KMS-11 (cell line): ENCODE results near the gene ADCY4.

Source experiments
- H2AFZ ChIP-seq: fragments of 200-600 bp; sonication (generic); 2 replicates; pipeline ENCODE4 v1.6.1; 2016; ENCODE audit warnings: antibody characterized with exemption, mixed run types, low read depth
- H3K27ac ChIP-seq: fragments of 200-600 bp; sonication (generic); 2 replicates; pipeline ENCODE4 v1.6.1; 2016; ENCODE audit warnings: mild to moderate bottlenecking, mixed run types
- H3K27me3 ChIP-seq: fragments of 200-600 bp; sonication (generic); 2 replicates; pipeline ENCODE4 v1.6.1; 2017; ENCODE audit warnings: mild to moderate bottlenecking, low read depth, mixed run types, moderate library complexity; ENCODE audit not compliant: insufficient read depth
- H3K36me3 ChIP-seq: fragments of 200-600 bp; sonication (generic); 2 replicates; pipeline ENCODE4 v1.6.1; 2017; ENCODE audit warnings: mild to moderate bottlenecking, mixed run types; ENCODE audit not compliant: insufficient read depth
- H3K4me1 ChIP-seq: fragments of 200-600 bp; sonication (generic); 2 replicates; pipeline ENCODE4 v1.6.1; 2016; ENCODE audit warnings: mild to moderate bottlenecking, low read depth, mixed run types; ENCODE audit not compliant: poor library complexity, severe bottlenecking
- H3K4me2 ChIP-seq: fragments of 200-600 bp; sonication (generic); 2 replicates; pipeline ENCODE4 v1.7.0; 2016; ENCODE audit warnings: mild to moderate bottlenecking, mixed run types
- H3K4me3 ChIP-seq: fragments of 200-600 bp; sonication (generic); IDR thresholded peaks from 2 replicates; pipeline ENCODE4 v1.6.1; 2017; ENCODE audit warnings: low read depth, low read length, mixed read lengths; ENCODE audit not compliant: insufficient read depth
- H3K79me2 ChIP-seq: fragments of 200-600 bp; sonication (generic); 2 replicates; pipeline ENCODE4 v1.6.1; 2016; ENCODE audit warnings: low read depth, mixed run types; ENCODE audit not compliant: insufficient read depth
- H3K9ac ChIP-seq: fragments of 200-600 bp; sonication (generic); 2 replicates; pipeline ENCODE4 v1.6.1; 2016; ENCODE audit warnings: mild to moderate bottlenecking, mixed run types
- H4K20me1 ChIP-seq: fragments of 200-600 bp; sonication (generic); 2 replicates; pipeline ENCODE4 v1.6.1; 2016; ENCODE audit warnings: mild to moderate bottlenecking, mixed run types; ENCODE audit not compliant: insufficient read depth
- TF ChIP-seq, protein P1 (sequence below): fragments of 200-600 bp; sonication (generic); conservative IDR thresholded peaks from 2 replicates; pipeline ENCODE4 v1.6.1; 2017; ENCODE audit warnings: low read depth, mild to moderate bottlenecking, antibody characterized with exemption, low read length, moderate library complexity, mixed read lengths

ADCY4 gene

DNA sequence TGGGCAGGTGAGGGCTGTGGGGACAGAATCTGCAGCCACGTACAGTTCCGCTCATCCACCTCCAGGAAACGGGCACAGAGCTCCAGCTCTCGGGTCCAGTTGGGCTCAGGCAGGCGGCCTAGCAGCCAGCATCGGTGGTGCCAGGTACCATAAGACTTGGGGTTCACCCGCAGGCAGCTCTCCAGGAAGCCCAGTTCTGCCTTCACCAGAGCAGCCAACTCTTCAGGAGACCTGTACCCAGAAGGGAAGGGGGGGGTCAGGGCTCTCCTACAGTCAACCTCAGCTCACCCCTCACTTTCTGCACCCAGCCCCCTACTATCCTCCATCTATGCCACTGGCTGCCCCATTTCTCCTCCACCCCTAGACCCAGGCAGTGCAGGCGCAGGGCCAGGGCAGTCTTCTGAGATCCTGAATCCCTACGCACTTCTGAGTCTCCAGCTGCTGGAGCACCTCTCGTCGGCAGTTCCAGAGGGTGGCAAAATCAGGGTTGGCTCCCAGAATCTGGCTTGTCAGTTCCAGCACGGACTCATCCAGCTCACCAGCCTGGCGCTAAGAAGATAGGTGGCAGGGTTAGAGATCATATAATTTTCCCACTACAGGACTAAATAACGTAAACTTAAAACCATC is 64.8 kb downstream of the ADCY4 start:
- no peaks in the 10 kb centered on the region for H3K27me3 ChIP-seq
- no peak overlapping the region for H2AFZ ChIP-seq
- TF ChIP-seq, protein P1, sequence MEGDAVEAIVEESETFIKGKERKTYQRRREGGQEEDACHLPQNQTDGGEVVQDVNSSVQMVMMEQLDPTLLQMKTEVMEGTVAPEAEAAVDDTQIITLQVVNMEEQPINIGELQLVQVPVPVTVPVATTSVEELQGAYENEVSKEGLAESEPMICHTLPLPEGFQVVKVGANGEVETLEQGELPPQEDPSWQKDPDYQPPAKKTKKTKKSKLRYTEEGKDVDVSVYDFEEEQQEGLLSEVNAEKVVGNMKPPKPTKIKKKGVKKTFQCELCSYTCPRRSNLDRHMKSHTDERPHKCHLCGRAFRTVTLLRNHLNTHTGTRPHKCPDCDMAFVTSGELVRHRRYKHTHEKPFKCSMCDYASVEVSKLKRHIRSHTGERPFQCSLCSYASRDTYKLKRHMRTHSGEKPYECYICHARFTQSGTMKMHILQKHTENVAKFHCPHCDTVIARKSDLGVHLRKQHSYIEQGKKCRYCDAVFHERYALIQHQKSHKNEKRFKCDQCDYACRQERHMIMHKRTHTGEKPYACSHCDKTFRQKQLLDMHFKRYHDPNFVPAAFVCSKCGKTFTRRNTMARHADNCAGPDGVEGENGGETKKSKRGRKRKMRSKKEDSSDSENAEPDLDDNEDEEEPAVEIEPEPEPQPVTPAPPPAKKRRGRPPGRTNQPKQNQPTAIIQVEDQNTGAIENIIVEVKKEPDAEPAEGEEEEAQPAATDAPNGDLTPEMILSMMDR = no peak
- H3K36me3 ChIP-seq = no peaks in the 10 kb centered on the region
- no peak overlapping the region for H3K9ac ChIP-seq
- H4K20me1 ChIP-seq = no peaks in the 10 kb centered on the region
- peaks cover 24% of the 10 kb centered on the region for H3K4me1 ChIP-seq
- no peak overlapping the region for H3K4me3 ChIP-seq
- no peak overlapping the region for H3K27ac ChIP-seq
- H3K4me2 ChIP-seq = no peak overlapping the region
- no peaks in the 10 kb centered on the region for H3K79me2 ChIP-seq

DNA sequence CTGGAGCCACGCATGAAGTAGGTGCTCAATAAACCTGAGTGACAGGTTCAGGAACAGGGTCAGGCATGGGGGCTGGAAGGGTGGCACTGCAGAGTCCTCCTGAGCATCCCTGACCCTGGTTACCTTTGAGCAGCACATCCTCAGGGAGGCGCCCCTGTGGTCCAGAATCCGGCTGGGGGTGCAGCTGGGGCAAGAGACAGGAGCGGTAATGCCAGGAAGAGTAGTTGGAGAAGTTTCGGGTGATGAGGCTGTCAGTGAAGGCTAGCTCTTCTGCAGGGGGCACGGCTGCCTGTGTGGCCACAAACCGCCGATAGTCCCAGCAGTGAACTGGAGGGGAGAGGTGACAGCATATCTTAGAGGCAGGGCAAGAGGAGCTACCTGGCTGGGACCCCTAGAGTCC is 65.5 kb downstream of the ADCY4 start:
- H2AFZ ChIP-seq = no peak overlapping the region
- no peaks in the 10 kb centered on the region for H3K79me2 ChIP-seq
- peaks cover 22% of the 10 kb centered on the region for H3K4me1 ChIP-seq
- H3K27me3 ChIP-seq = no peaks in the 10 kb centered on the region
- no peaks in the 10 kb centered on the region for H3K36me3 ChIP-seq
- H3K4me2 ChIP-seq = no peak overlapping the region
- TF ChIP-seq, protein P1 = no peak
- no peaks in the 10 kb centered on the region for H4K20me1 ChIP-seq
- H3K27ac ChIP-seq = no peak overlapping the region
- H3K9ac ChIP-seq = no peak overlapping the region
- H3K4me3 ChIP-seq = no peak overlapping the region
